ENCODE results near the gene MYH13.

MYH13 gene

GRCh38 chr17:10275418-10275817 is 97.4 kb downstream of the MYH13 start:
- H3K27me3 Mint-ChIP-seq (ENCODE audit: low read depth): no peaks in the 10 kb centered on the region
- H3K36me3 Mint-ChIP-seq (ENCODE audit: low read depth): no peaks in the 10 kb centered on the region
- H3K4me3 Mint-ChIP-seq: no peak overlapping the region
- no peaks in the 10 kb centered on the region for H3K9me3 Mint-ChIP-seq
- no peaks in the 10 kb centered on the region for H3K4me1 Mint-ChIP-seq (ENCODE audit: low read depth)
- no peak for DNase-seq (ENCODE audit: low spot score)
- H3K27ac Mint-ChIP-seq: no peak overlapping the region

- Mint-ChIP-seq H3K27ac (no peak overlapping the region), H3K4me1 (ENCODE audit: low read depth) (no peaks in the 10 kb centered on the region), H3K9me3 (peaks cover 13% of the 10 kb centered on the region), H3K36me3 (ENCODE audit: low read depth) (no peaks in the 10 kb centered on the region), H3K27me3 (ENCODE audit: low read depth) (no peaks in the 10 kb centered on the region), H3K4me3 (no peak overlapping the region)
- DNase-seq (ENCODE audit: low spot score): no peak
These were observed 101.7 kb downstream of the MYH13 start for GRCh38 chr17:10271106-10271562.

- H3K4me3 Mint-ChIP-seq: no peak overlapping the region
- DNase-seq (ENCODE audit: low spot score): no peak
- H3K27ac Mint-ChIP-seq: no peak overlapping the region
These were observed 102.5 kb downstream of the MYH13 start for GRCh38 chr17:10270258-10270657.

GRCh38 chr17:10268005-10268404 is 104.8 kb downstream of the MYH13 start:
- no peaks in the 10 kb centered on the region for H3K27me3 Mint-ChIP-seq (ENCODE audit: low read depth)
- H3K36me3 Mint-ChIP-seq (ENCODE audit: low read depth): no peaks in the 10 kb centered on the region
- DNase-seq (ENCODE audit: low spot score): no peak
- H3K4me1 Mint-ChIP-seq (ENCODE audit: low read depth): no peaks in the 10 kb centered on the region
- no peak overlapping the region for H3K27ac Mint-ChIP-seq
- peaks cover 13% of the 10 kb centered on the region for H3K9me3 Mint-ChIP-seq
- H3K4me3 Mint-ChIP-seq: no peak overlapping the region

More at GRCh38 chr17:10270258-10270657, 102.5 kb downstream of the MYH13 start:
- no peaks in the 10 kb centered on the region for H3K36me3 Mint-ChIP-seq (ENCODE audit: low read depth)
- no peaks in the 10 kb centered on the region for H3K4me1 Mint-ChIP-seq (ENCODE audit: low read depth)
- peaks cover 13% of the 10 kb centered on the region for H3K9me3 Mint-ChIP-seq
- no peaks in the 10 kb centered on the region for H3K27me3 Mint-ChIP-seq (ENCODE audit: low read depth)

- H3K4me1 Mint-ChIP-seq (ENCODE audit: low read depth): no peaks in the 10 kb centered on the region
- no peak overlapping the region for H3K4me3 Mint-ChIP-seq
- no peaks in the 10 kb centered on the region for H3K27me3 Mint-ChIP-seq (ENCODE audit: low read depth)
- H3K36me3 Mint-ChIP-seq (ENCODE audit: low read depth): no peaks in the 10 kb centered on the region
- H3K9me3 Mint-ChIP-seq: peaks cover 13% of the 10 kb centered on the region
- no peak overlapping the region for H3K27ac Mint-ChIP-seq
- DNase-seq (ENCODE audit: low spot score): no peak
These were observed 106.4 kb downstream of the MYH13 start for GRCh38 chr17:10266296-10266876.

- Mint-ChIP-seq H3K27ac (no peak overlapping the region), H3K27me3 (ENCODE audit: low read depth) (no peaks in the 10 kb centered on the region), H3K4me3 (no peak overlapping the region), H3K4me1 (ENCODE audit: low read depth) (no peaks in the 10 kb centered on the region), H3K9me3 (peaks cover 13% of the 10 kb centered on the region), H3K36me3 (ENCODE audit: low read depth) (no peaks in the 10 kb centered on the region)
- no peak for DNase-seq (ENCODE audit: low spot score)
These were observed 107.6 kb downstream of the MYH13 start for GRCh38 chr17:10265100-10265810.

GRCh38 chr17:10264051-10264450 is 108.8 kb downstream of the MYH13 start:
- Mint-ChIP-seq H3K9me3 (peaks cover 10% of the 10 kb centered on the region), H3K27me3 (ENCODE audit: low read depth) (no peaks in the 10 kb centered on the region), H3K4me3 (no peak overlapping the region), H3K4me1 (ENCODE audit: low read depth) (no peaks in the 10 kb centered on the region), H3K27ac (no peak overlapping the region), H3K36me3 (ENCODE audit: low read depth) (no peaks in the 10 kb centered on the region)
- DNase-seq (ENCODE audit: low spot score): no peak

GRCh38 chr17:10262451-10262850 is 110.4 kb downstream of the MYH13 start:
- DNase-seq (ENCODE audit: low spot score): no peak
- Mint-ChIP-seq H3K4me1 (ENCODE audit: low read depth) (no peaks in the 10 kb centered on the region), H3K36me3 (ENCODE audit: low read depth) (no peaks in the 10 kb centered on the region), H3K9me3 (peaks cover 9% of the 10 kb centered on the region), H3K4me3 (no peak overlapping the region), H3K27ac (no peak overlapping the region), H3K27me3 (ENCODE audit: low read depth) (no peaks in the 10 kb centered on the region)

GRCh38 chr17:10261098-10261497 is 111.7 kb downstream of the MYH13 start:
- Mint-ChIP-seq H3K4me3 (no peak overlapping the region), H3K9me3 (peaks cover 4% of the 10 kb centered on the region), H3K4me1 (ENCODE audit: low read depth) (no peaks in the 10 kb centered on the region), H3K36me3 (ENCODE audit: low read depth) (no peaks in the 10 kb centered on the region), H3K27me3 (ENCODE audit: low read depth) (no peaks in the 10 kb centered on the region), H3K27ac (no peak overlapping the region)
- no peak for DNase-seq (ENCODE audit: low spot score)

- no peak for DNase-seq (ENCODE audit: low spot score)
- H3K4me3 Mint-ChIP-seq: no peak overlapping the region
- no peaks in the 10 kb centered on the region for H3K27me3 Mint-ChIP-seq (ENCODE audit: low read depth)
- H3K4me1 Mint-ChIP-seq (ENCODE audit: low read depth): no peaks in the 10 kb centered on the region
- H3K27ac Mint-ChIP-seq: no peak overlapping the region
- H3K9me3 Mint-ChIP-seq: no peaks in the 10 kb centered on the region
- no peaks in the 10 kb centered on the region for H3K36me3 Mint-ChIP-seq (ENCODE audit: low read depth)
These were observed 121.4 kb downstream of the MYH13 start for GRCh38 chr17:10251212-10251948.

Measured in T-helper 2 cell treated with Interferon-gamma antibody and Interleukin-4, amounts not matched to agents 5 μg/mL and 100 μg/mL, for 36 hours (primary cell).